GM10266 (cell line): ENCODE measurements around the gene SLC25A41.

Experiments used
- DNase-seq: peaks from one replicate; pipeline ENCODE4 v3.0.0; 2012; ENCODE audit errors: extremely low spot score
- CTCF ChIP-seq: IDR thresholded peaks from 2 replicates; pipeline ENCODE4 v1.5.1; 2012; ENCODE audit warnings: mild to moderate bottlenecking, low read depth; ENCODE audit not compliant: control insufficient read depth, insufficient read depth; ENCODE audit errors: missing control alignments

SLC25A41 gene

GRCh38 chr19:6433663-6434062, at the start of gene SLC25A41:
SLC25A41 (minus strand) TSS chr19:6433763; CDS start chr19:6433693, 70 bp downstream.
- DNase-seq = no peak
- no peak for TF ChIP-seq CTCF

GRCh38 chr19:6483235-6483634, 49.7 kb upstream of the SLC25A41 start:
- no peak for TF ChIP-seq CTCF

GRCh38 chr19:6482343-6482686, 48.8 kb upstream of the SLC25A41 start:
- no peak for DNase-seq
- no peak for TF ChIP-seq CTCF

More at GRCh38 chr19:6483235-6483634, 49.7 kb upstream of the SLC25A41 start:
- DNase-seq = no peak

GRCh38 chr19:6481541-6482342, 48.2 kb upstream of the SLC25A41 start, which contains the start of gene DENND1C:
DENND1C (minus strand) TSS chr19:6481787; CDS start chr19:6481695, 92 bp downstream.
- TF ChIP-seq CTCF = peak; percentile 78
- DNase-seq = peak; percentile 83

GRCh38 chr19:6480848-6481415, 47.4 kb upstream of the SLC25A41 start:
- TF ChIP-seq CTCF = no peak
- no peak for DNase-seq

GRCh38 chr19:6479836-6480398, 46.4 kb upstream of the SLC25A41 start:
- no peak for TF ChIP-seq CTCF
- DNase-seq = no peak

GRCh38 chr19:6478815-6479214, 45.3 kb upstream of the SLC25A41 start:
- no peak for DNase-seq
- no peak for TF ChIP-seq CTCF
